Measurements from ENCODE around the gene NUDT16L1.

NUDT16L1 gene

DNA sequence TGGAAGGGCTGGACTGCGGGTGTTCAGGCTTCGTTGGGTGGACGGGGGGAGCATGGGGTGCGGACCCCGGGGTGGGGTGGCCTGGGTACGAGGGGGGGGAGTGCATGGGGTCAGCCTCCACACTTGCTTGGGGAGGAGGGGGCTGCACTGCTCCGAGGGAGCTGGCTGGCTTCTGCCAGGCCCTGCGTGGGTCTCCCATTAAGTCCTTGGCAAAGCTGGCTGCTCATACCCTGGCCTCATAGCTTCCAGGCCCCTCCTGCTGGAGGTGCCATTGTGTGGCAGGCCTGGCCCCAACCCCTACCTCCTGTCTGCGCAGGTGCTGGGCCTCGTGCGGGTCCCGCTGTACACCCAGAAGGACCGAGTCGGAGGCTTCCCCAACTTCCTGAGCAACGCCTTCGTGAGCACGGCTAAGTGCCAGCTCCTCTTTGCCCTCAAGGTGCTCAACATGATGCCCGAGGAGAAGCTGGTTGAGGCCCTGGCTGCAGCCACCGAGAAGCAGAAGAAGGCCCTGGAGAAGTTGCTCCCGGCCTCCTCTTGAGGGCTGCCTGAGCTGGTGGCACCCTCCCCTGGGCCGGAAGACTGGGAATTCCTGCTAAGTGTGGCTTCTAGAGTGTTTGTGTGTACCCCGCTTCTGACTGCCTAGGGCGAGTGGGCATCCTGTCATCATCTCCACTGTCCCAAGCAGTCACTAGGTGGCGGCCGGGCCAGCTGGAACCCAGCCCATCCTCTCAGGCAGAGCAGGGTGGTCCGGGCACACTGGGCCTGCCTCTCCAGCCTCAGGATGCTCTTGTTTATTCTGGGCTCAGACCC is 1.5 kb downstream of the NUDT16L1 start:
- no peak for DNase-seq (ENCODE audit: low spot score)

- DNase-seq (ENCODE audit: low spot score): no peak
These were observed 2.3 kb downstream of the NUDT16L1 start for GRCh38 chr16:4695473-4696171.

- DNase-seq (ENCODE audit: low spot score): no peak
These were observed 3.0 kb downstream of the NUDT16L1 start for GRCh38 chr16:4696172-4696904.

- DNase-seq (ENCODE audit: low spot score): no peak
These were observed 3.8 kb downstream of the NUDT16L1 start for GRCh38 chr16:4696905-4697847.

DNA sequence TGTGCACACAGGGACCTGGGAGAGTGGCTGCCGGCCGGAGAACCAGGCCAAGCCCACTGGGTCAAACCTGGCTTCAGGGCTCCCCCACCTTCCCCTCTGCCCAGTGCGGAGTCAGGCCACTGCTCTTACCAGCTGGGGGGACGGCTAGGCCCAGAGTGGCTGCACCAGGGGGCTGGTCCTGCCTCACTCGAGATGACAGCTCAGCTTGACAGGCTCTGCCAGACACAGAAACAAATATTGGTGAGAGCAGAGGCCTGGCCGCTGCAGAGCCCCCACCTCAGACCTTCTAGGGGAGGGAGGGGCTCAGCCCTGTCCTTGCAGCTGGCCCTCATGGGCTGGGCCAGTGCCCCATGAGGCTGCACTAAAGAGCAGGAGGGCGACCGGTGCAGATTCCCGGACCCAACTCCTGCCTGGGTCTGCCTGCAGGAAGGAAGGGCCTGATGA is 4.5 kb downstream of the NUDT16L1 start:
- DNase-seq (ENCODE audit: low spot score): no peak

- DNase-seq (ENCODE audit: low spot score): no peak
These were observed 5.1 kb downstream of the NUDT16L1 start for GRCh38 chr16:4698321-4699045.

DNA sequence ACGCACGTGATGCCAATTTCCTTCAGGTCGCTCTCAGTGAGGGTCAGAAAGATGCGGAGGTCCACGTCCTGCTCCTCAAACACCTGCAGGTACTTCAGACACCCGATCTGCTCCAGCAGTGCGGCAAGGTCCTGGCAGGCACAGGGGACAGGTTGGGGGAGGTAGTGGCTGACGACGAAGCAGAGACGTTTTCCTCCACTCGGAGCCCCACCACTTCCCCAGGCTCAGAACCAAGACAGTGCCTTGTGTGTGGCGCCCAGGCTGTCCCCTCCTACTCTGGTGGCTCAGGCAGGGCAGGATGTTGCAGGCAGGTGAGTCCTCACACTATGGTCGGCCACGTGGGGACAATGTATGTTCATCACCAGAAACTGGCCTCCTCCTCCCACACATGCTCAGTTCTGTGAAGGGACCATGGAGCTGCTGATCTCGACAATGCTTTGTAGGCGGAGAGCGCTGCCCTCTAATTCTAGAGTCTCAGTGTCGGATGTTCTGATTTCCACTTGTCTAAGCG is 5.7 kb downstream of the NUDT16L1 start:
- DNase-seq (ENCODE audit: low spot score): no peak

DNA sequence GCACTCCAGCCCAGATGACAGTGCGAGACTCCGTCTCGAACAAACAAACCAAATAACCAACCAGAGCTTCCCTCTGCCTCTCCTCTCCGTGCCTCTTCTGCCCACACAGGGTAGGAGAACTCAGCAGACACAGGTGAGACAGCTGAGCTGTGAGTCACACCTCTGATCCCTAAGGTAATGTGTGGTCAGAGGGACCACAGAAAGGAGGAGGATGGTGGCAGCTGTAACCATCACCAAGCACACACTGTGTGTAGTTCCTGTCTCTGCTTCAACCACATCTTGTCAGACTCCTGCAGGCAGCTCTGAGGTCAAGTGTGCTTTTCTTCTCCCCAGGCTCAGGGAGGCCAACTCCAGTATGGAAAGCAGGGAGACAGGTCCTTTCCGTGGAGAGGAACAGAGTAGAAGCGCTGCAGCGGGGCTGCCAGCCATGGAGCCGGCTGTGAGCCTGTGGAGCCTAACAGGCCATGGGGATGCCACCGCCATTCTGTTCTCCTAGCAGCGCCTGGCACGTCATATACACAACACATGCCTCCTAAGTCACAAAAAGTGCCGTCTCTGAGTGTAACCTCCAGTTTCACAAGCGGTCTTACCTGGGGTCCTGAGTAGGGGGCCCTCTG is 7.1 kb downstream of the NUDT16L1 start:
- DNase-seq (ENCODE audit: low spot score): no peak

- no peak for DNase-seq (ENCODE audit: low spot score)
These were observed 7.8 kb downstream of the NUDT16L1 start for GRCh38 chr16:4700997-4701743.

DNA sequence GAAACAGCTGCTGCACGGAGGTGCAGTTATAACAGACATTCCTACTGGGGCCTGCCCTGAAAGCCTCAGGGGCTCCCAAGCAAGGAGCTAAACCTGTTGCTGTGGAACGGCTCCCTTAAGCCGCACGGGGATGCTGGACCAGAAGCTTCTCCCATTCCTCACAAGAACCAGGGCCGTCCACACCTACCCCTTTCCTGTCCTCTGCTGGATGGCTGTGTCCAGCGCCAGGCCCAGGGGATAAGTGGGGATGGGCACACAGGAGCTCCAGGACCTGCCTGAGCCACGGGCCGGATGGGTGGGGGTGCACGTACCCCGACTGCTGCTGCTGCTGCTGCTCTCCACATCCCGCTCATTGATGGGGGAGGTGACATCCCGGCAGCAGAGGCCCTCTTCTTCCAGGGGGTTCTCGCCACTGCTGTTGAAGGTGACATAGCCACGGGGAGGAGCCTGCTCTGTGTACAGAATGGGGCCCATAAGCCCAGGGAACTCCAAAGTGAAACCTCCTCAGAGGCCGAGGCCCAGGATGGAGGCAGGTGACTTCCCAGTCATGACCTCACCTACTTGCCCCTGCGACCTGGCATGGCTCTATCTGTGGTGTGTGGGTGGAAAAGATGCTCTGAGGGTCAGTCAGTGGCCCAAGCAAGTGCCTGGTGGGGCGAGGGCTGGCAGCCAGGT is 8.6 kb downstream of the NUDT16L1 start:
- no peak for DNase-seq (ENCODE audit: low spot score)

- no peak for DNase-seq (ENCODE audit: low spot score)
These were observed 9.1 kb downstream of the NUDT16L1 start for GRCh38 chr16:4702466-4702808.

DNA sequence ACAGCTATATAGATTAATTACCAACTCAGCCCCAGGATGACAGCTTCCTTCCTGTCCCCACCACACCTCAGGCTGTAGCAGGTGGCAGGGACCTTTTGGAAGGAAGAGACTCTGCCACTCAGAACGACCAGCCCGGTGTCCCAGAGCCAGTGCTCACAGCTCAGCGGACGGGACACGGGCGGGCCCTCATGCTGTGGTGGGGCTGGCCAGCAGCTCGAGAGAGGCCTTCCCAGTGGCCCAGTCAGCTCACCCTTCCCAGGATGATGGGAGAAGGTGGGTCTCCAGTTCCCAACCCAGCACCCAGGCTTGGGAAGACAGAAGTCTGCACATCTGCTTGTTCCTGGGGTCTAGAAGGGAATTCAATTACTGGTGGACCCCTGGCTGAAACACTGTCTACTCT is 10.5 kb downstream of the NUDT16L1 start:
- no peak for DNase-seq (ENCODE audit: low spot score)

- DNase-seq (ENCODE audit: low spot score): no peak
These were observed 11.1 kb downstream of the NUDT16L1 start for GRCh38 chr16:4704491-4704890.

- DNase-seq (ENCODE audit: low spot score): no peak
These were observed 11.6 kb downstream of the NUDT16L1 start for GRCh38 chr16:4704913-4705312.

GRCh38 chr16:4706871-4707270 is 13.5 kb downstream of the NUDT16L1 start:
- DNase-seq (ENCODE audit: low spot score): no peak

DNA sequence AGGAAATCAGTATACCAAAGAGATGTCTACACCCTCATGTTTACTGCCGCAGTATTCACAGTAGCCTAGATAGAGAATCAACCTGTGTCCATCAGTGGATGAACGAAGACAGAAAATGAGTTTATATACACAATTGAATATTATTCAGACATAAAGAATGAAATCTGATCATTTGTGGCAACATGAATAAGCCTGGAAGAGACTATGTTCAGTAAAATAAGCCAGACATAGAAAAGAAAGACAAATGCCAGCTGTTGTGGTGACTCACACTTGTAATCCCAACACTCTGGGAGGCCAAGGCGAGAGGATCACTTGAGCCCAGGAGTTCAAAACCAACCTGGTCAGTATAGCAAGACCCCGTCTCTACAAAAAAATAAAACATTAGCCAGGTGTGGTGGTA is 16.1 kb downstream of the NUDT16L1 start:
- DNase-seq (ENCODE audit: low spot score): no peak

DNA sequence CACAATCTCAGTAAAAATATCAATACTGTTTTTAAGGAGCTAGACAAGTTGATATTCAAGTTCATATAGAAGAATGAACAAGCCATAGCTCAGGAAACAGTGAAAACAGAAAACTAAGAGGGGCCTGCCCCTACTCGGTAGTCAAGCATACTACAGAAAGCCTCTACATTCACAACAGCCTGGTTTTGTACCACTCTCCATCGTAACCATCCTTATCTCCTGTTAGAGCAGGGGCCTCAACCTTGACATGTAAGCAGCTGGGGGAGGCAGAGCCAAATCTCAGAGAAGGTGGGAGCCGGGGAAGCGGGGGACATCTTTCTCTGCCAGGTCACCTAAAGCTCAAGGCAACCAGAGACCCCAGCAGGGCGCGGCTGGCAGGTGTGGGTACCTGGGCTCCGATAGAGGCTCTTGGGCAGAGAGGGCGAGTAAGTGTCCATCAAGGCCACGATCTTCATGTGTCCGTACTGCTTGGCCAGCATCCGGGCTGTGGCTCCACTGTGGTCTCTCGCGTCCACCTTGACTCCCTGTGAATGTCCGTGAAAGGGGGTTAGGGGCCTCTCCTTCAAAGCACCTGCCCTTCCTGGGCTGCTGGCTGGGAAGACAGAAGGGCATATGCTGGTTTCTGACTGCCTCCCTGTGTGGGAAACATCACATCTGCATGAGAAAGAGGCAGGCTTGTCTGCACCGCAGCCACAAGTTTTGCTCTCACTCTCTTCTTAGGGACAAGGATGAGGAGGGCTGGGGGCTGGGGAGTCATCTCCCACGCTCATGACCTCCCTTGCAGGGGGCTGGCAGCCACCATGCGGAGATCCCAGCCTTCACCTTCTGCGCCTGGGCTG is 20.5 kb downstream of the NUDT16L1 start:
- no peak for DNase-seq (ENCODE audit: low spot score)

- DNase-seq (ENCODE audit: low spot score): no peak
These were observed 21.6 kb downstream of the NUDT16L1 start for GRCh38 chr16:4714996-4715395.
